Inflammatory macrophage treated with lipopolysaccharide for 1 hour (primary cell): ENCODE measurements around the gene IL12A.

Experiments used
- DNase-seq, 2 donors: peaks; one replicate each; pipeline ENCODE4 v3.0.0-alpha.2; 2020 to 2022

IL12A gene

GRCh38 chr3:160027541-160028195, 39.0 kb downstream of the IL12A start:
- DNase-seq = peak; percentile 18 to 24

GRCh38 chr3:160035757-160036156, 47.1 kb downstream of the IL12A start:
- no peak for DNase-seq

- DNase-seq = peak; percentile 9 to 27
Measured at GRCh38 chr3:160038862-160039562, 50.4 kb downstream of the IL12A start.

GRCh38 chr3:160040181-160040580, 51.5 kb downstream of the IL12A start:
- DNase-seq = no peak

- no peak for DNase-seq
Measured at GRCh38 chr3:160041465-160041864, 52.8 kb downstream of the IL12A start.

DNA sequence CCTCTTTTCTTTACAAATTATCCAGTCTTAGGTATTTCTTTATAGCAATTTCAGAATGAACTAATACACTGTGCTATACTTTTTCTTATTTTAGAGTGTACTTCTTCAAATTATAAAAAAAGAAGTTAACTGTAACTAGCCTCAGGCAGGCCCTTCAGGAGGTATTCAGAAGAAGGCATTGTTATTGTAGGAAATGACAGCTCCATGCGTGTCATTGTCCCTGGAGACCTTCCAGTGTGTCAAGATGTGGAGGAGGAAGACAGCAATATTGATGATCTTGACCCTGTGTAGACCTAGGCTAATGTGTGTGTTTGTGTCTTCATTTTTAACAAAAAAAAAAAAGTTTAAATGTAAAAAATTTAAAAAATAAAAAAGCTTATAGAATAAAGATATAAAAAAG, 55.5 kb downstream of the IL12A start:
- no peak for DNase-seq
